Testis (tissue), 3 donors: ENCODE measurements around the gene RPAP3. TPM values are rescaled to one million over a fixed set of nuclear protein-coding genes. Genes with fewer than 3 reads are reported as not detected.
"Not testable (repeated sequence)": the region's sequence is repeated elsewhere in the genome, so short reads cannot be mapped to it uniquely, and the experiment has no call there.

ENCODE experiments used
- DNase-seq: peaks from one replicate; pipeline ENCODE4 v3.0.0-alpha.2; 2019
- H3K27ac ChIP-seq, 2 donors: fragments of 200-600 bp; sonication (generic); one replicate each; pipeline ENCODE4 v1.5.1; 2019
- H3K27me3 ChIP-seq: fragments of 200-600 bp; sonication (generic); one replicate; pipeline ENCODE4 v1.5.1; 2019
- H3K36me3 ChIP-seq: fragments of 200-600 bp; sonication (generic); one replicate; pipeline ENCODE4 v1.5.1; 2017; ENCODE audit warnings: low read depth; ENCODE audit errors: missing control alignments
- H3K4me1 ChIP-seq: fragments of 200-600 bp; sonication (generic); one replicate; pipeline ENCODE4 v1.5.1; 2019
- H3K4me3 ChIP-seq, 2 donors: fragments of 200-600 bp; sonication (generic); one replicate each; pipeline ENCODE4 v1.5.1; 2017 to 2019
- H3K9me3 ChIP-seq: fragments of 200-600 bp; sonication (generic); one replicate; pipeline ENCODE4 v1.5.1; 2017
- POLR2A ChIP-seq: fragments of 450-650 bp; IDR thresholded peaks from one replicate; pipeline ENCODE4 v1.6.1; 2017; ENCODE audit warnings: antibody characterized with exemption, mild to moderate bottlenecking, moderate library complexity
- WGBS, 2 donors: methylation state at CpG; one replicate each; pipeline ENCODE4 v1.1.5; 2018; 5-methylcytosine and 5-hydroxymethylcytosine counted together
- intact Hi-C: fragments of 100-400 bp; cut with DNase I; formaldehyde crosslinking; loops from one replicate; pipeline ENCODE4 v1.15.1; 2023; ENCODE audit warnings: low total_unique reads
- polyA plus RNA-seq: library from polyadenylated mRNA; stranded (reverse); fragments of 350-450 nt; fragmentation: Illumina TruSeq; extraction: RNeasy Lipid Tissue Mini Kit (QIAGEN cat#74804); gene quantifications from one replicate; pipeline ENCODE4 v1.2.3, GENCODE V29; 2014; ENCODE audit warnings: low read depth, low replicate concordance; ENCODE audit not compliant: insufficient read depth
- total RNA-seq, 2 donors: library from RNA; depleted of rRNA; stranded (reverse); fragments of >200 nt; gene quantifications; one replicate each; pipeline ENCODE4 v1.2.3, GENCODE V29; 2016
- TF ChIP-seq, protein P1 (sequence below), 3 experiments: fragments of 450-650 bp in 2 of 3; fragments of 200-600 bp in 1 of 3; sonication (generic) in 1 of 3; IDR thresholded peaks; one replicate each; pipeline ENCODE4 v1.5.1; 2016 to 2019; ENCODE audit warnings: antibody characterized with exemption in 3 of 3, mild to moderate bottlenecking in 2 of 3, moderate library complexity in 1 of 3

RPAP3 gene
- total and polyA plus RNA-seq, 3 donors from 2014 or later = 12.7 to 32.3 (median 25.0) TPM

DNA sequence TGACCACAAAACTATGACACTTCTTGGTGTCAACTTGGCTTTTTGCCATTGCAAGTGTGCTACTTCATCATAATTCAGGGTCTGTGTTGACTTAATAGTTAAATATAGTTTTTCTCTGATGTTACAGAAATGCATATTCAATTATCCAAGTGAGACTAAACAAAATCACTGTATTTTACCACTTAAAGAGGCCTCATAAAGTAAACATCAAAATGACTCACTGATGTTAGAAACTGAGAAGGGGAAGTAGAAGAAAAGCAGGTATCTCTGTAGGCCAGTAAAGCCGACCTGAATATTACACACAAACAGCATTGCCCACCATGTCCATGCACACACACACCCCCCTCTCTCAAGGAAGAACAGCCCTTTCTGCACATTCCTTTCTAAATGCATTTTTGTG is 55.4 kb downstream of the RPAP3 start:
- DNase-seq = no peak
- Histone ChIP-seq H3K9me3 (no peaks in the 10 kb centered on the region), H3K36me3 (no peaks in the 10 kb centered on the region), H3K4me1 (peaks cover 10% of the 10 kb centered on the region), H3K4me3 (no peak overlapping the region), H3K27me3 (no peaks in the 10 kb centered on the region), H3K27ac (no peak overlapping the region)
- intact Hi-C loops = no loop called here
- WGBS, 2 donors = 77 to 86% methylated on average over 1 of the region's 1 CpG
- TF ChIP-seq, protein P1, sequence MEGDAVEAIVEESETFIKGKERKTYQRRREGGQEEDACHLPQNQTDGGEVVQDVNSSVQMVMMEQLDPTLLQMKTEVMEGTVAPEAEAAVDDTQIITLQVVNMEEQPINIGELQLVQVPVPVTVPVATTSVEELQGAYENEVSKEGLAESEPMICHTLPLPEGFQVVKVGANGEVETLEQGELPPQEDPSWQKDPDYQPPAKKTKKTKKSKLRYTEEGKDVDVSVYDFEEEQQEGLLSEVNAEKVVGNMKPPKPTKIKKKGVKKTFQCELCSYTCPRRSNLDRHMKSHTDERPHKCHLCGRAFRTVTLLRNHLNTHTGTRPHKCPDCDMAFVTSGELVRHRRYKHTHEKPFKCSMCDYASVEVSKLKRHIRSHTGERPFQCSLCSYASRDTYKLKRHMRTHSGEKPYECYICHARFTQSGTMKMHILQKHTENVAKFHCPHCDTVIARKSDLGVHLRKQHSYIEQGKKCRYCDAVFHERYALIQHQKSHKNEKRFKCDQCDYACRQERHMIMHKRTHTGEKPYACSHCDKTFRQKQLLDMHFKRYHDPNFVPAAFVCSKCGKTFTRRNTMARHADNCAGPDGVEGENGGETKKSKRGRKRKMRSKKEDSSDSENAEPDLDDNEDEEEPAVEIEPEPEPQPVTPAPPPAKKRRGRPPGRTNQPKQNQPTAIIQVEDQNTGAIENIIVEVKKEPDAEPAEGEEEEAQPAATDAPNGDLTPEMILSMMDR (IDR thresholded peaks at IDR 0.05) = no peak
- no peak for TF ChIP-seq POLR2A

DNA sequence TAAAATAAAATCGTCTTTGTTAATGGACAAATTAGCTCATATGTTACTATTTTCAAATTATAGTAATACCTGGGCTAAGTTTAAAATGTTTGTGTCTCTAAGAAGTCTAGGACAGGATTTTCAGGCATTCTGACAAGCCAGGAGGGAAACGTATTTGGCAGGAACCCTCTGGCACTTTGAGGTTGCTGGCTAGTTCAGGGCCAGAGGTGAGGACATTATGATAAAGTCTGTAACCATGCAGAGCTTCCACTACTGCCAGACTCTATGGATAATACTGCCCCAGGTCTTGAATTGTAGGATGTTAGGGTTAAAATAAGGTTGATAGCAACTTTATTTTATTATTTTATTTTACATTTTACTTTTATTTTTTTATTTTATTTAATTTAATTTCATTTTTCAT is 56.4 kb downstream of the RPAP3 start:
- Histone ChIP-seq H3K27ac (no peak overlapping the region), H3K9me3 (no peaks in the 10 kb centered on the region), H3K27me3 (no peaks in the 10 kb centered on the region), H3K36me3 (no peaks in the 10 kb centered on the region), H3K4me3 (no peak overlapping the region), H3K4me1 (peaks cover 10% of the 10 kb centered on the region)
- TF ChIP-seq POLR2A = no peak
- TF ChIP-seq, protein P1 (IDR thresholded peaks at IDR 0.05) = no peak
- 31 to 39% methylated on average over 2 of the region's 2 CpGs for WGBS, 2 donors
- no peak for DNase-seq
- intact Hi-C loops = no loop called here

DNA sequence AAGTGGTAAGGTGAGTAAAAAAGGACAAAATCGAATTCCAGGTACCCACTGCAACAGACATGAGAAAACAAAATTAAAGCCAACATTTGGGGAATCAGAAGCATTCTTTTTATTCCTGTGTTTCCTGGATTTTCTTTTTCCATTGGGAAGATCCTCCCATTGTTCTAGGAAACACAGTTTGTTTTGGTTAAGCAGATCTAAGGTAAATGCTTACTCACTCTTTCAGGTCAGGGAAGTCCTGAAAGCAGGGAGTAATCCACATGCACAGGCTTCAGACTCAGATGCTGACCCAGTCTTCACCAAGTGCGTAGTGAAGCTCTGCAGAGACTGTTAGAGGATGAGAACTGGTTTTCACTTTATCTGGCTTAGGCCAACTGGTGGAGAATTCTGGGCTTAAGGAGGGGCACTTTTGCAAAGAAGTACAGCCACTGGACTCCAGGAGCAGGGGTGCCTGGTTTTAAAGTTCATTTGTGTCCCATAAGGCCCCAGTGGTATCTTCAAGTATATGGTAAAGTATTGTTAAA is 57.7 kb downstream of the RPAP3 start:
- 75 to 96% methylated on average over 2 of the region's 2 CpGs for WGBS, 2 donors
- no peaks in the 10 kb centered on the region for H3K27me3 ChIP-seq
- no peak for TF ChIP-seq POLR2A
- TF ChIP-seq, protein P1 (IDR thresholded peaks at IDR 0.05) = no peak
- intact Hi-C loops = no loop called here
- H3K27ac ChIP-seq = no peak overlapping the region
- no peak overlapping the region for H3K4me3 ChIP-seq
- H3K4me1 ChIP-seq = peaks cover 10% of the 10 kb centered on the region
- H3K36me3 ChIP-seq = no peaks in the 10 kb centered on the region
- DNase-seq = no peak
- H3K9me3 ChIP-seq = no peaks in the 10 kb centered on the region

DNA sequence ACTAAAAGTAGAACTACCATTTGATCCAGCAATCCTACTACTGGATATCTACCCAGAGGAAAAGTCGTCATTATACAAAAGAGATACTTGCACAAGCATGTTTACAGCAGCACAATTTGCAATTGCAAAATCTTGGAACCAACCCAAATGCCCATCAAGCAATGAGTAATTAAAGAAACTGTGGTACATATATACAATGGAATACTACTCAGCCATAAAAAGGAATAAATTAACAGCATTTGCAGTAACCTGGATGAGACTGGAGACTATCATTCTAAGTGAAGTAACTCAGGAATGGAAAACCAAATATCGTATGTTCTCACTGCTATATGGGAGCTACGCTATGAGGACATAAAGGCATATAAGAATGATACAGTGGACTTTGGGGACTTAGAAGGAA is 63.5 kb downstream of the RPAP3 start:
- H3K36me3 ChIP-seq, H3K4me3 ChIP-seq, DNase-seq, intact Hi-C loops, H3K27ac ChIP-seq, H3K27me3 ChIP-seq, H3K4me1 ChIP-seq, H3K9me3 ChIP-seq: not testable (repeated sequence)
- WGBS, 2 donors = 94 to 96% methylated on average over 3 of the region's 3 CpGs

DNA sequence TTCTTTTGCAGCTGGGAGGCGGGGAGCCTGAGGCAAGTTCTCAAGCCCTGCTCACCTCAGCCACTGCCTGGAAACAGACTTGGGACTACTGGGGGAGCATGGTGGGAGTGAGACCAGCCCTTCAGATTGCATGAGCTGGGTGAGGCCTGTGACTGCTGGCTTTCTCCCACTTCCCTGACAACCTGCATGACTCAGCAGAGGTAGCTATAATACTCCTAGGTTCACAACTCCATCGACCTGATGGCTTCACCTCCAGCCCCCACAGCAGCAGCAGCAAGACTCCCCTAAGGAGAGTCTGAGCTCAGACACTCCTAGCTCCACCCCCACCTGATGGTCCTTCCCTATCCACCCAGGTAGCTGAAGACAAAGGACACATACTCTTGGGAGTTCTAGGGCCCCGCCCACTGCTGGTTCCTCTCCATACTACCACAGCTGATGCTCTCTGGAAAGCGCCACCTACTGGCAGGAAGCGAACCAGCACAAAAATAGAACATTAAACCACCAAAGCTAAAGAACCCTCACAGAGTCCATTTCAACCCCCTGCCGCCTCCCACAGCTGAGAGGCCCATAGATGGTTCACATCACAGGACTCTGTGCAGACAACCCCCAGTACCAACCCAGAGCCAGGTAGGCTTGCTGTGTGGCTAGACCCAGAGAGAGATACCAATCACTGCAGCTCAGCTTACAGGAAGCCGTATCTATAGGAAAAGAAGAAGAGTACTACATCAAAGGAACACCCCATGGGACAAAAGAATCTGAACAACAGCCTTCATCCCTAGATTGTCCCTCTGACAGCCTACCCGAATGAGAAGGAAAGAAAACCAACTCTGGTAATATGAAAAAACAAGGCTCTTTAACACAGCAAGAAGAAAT is 68.7 kb downstream of the RPAP3 start:
- Histone ChIP-seq H3K4me1 (no peaks in the 10 kb centered on the region), H3K9me3 (no peaks in the 10 kb centered on the region), H3K27ac (no peak overlapping the region), H3K27me3 (no peaks in the 10 kb centered on the region), H3K36me3 (no peaks in the 10 kb centered on the region), H3K4me3 (no peak overlapping the region)
- peak; percentile 51 for DNase-seq
- TF ChIP-seq, protein P1 (IDR thresholded peaks at IDR 0.05) = peak in 2 of 3 experiments; percentile 18 to 59
- TF ChIP-seq POLR2A = no peak
- intact Hi-C loops = no loop called here
- 68 to 72% methylated on average over 7 to 8 of the region's 8 CpGs for WGBS, 2 donors

DNA sequence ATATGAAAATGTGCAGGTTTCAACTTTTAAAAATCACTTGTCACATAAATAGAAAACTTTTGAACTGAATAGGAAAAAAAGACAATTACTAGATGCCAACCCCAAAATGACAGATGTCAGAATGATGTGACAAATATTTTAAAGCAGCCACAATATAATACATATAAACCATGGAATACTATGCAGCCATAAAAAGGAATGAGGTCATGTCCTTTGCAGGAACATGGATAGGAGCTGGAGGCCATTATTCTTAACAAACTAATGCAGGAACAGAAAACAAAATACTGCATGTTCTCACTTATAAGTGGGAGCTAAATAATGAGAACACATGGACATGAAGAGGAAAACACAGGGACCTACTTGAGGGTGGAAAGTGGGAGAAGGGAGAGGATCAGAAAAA is 70.1 kb downstream of the RPAP3 start:
- DNase-seq, H3K4me3 ChIP-seq, intact Hi-C loops, H3K4me1 ChIP-seq, H3K27me3 ChIP-seq, H3K9me3 ChIP-seq, H3K36me3 ChIP-seq, H3K27ac ChIP-seq: not testable (repeated sequence)
